Stimulated activated naive B cell treated with anti-CD40 and anti-IgM and Interleukin-4, amounts not matched to agents 10 μg/mL and 1 μg/mL and 100 μg/mL, for 72 hours (primary cell): Measurements from ENCODE around the gene ADCY6.

ENCODE experiments used
- ATAC-seq, 2 donors: fragments of 150-1000 bp; cut with Tn5 transposase; replicated peaks; 2 replicates each; pipeline ENCODE4 v1.10.0; 2021; ENCODE audit warnings: moderate library complexity in 1 of 2
- DNase-seq: peaks from one replicate; pipeline ENCODE4 v3.0.0; 2021
- H3K27ac Mint-ChIP-seq: one replicate; pipeline ENCODE4 v1.8.0; 2022; ENCODE audit warnings: mild to moderate bottlenecking, mixed read lengths
- H3K27me3 Mint-ChIP-seq, 2 donors: one replicate each; pipeline ENCODE4 v1.8.0; 2022; ENCODE audit warnings: mixed read lengths in 2 of 2
- H3K36me3 Mint-ChIP-seq, 2 donors: one replicate each; pipeline ENCODE4 v1.8.0; 2022; ENCODE audit warnings: mixed read lengths in 2 of 2, mild to moderate bottlenecking in 1 of 2
- H3K4me1 Mint-ChIP-seq, 2 donors: one replicate each; pipeline ENCODE4 v1.8.0; 2022; ENCODE audit warnings: mixed read lengths in 2 of 2, mild to moderate bottlenecking in 1 of 2
- H3K4me3 Mint-ChIP-seq, 2 donors: one replicate each; pipeline ENCODE4 v1.8.0; 2022; ENCODE audit warnings: mild to moderate bottlenecking in 2 of 2, mixed read lengths in 2 of 2, moderate library complexity in 1 of 2
- H3K9me3 Mint-ChIP-seq, 2 donors: one replicate each; pipeline ENCODE4 v1.8.0; 2022; ENCODE audit warnings: mixed read lengths in 2 of 2, mild to moderate bottlenecking in 1 of 2

ADCY6 gene

DNA sequence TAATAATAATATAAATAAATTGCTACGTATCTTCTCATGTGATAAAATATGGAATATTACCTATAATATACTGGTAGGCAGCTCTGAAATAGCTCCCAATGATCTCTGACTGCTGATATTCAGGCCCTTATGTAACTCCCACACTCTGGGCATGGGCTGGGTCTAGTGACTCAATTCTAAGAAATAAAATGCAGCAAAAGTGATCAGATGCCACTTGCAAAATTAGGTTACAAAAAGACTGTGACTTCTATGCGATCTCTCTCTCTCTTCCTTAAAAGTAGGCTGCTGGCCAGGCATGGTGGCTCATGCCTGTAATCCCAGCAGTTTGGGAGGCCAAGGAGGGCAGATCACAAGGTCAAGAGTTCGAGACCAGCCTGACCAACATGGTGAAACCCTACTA, 19.1 kb upstream of the ADCY6 start:
- no peak for DNase-seq
- H3K27me3 Mint-ChIP-seq: no peaks in the 10 kb centered on the region
- H3K36me3 Mint-ChIP-seq: no peaks in the 10 kb centered on the region
- no peak for ATAC-seq
- H3K4me3 Mint-ChIP-seq: no peak overlapping the region
- H3K27ac Mint-ChIP-seq: no peak overlapping the region
- H3K4me1 Mint-ChIP-seq: no peaks in the 10 kb centered on the region
- no peaks in the 10 kb centered on the region for H3K9me3 Mint-ChIP-seq

DNA sequence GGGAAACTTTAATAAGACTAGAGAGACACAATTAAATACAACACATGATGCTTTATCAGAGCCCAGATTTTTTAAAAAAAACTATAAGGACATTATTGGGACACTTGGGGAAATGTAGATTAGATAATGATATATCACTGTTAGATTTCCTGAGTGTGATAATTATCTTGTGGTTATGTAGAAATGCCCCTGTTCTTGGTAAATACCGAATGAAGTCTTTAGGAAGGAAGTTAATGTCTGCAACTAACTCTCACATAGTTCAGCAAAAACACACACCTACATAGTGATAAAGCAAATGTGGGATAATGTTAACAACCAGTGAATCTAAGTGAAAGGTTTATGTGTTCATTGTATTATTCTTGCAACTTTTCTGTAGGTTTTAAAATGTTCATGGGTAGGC, 14.8 kb upstream of the ADCY6 start:
- Mint-ChIP-seq H3K4me1 (no peaks in the 10 kb centered on the region), H3K4me3 (no peak overlapping the region), H3K27ac (no peak overlapping the region), H3K9me3 (no peaks in the 10 kb centered on the region), H3K27me3 (peaks cover 7 to 14% of the 10 kb centered on the region in 2 donors), H3K36me3 (no peaks in the 10 kb centered on the region)
- no peak for ATAC-seq
- DNase-seq: no peak

DNA sequence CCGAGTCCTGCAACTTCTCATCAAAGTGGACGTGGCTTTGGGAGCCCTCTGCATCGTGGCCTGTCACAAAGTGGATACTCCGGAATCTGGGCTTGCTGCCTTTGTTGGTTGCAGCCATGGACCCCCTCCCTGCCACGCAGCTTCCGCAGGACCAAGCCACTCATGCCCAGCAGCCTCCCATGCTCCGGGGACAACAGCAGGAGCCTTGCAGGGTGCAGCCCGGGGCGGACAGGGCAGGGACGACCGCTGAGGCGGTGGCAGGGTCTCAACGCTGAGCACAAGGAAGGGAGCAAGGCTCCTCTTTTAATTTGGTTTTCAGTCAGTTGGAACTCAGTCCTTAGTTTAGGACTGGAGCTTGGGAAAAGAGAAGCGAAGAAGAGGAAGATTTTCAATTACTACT, 12.1 kb upstream of the ADCY6 start:
- H3K9me3 Mint-ChIP-seq: no peaks in the 10 kb centered on the region
- DNase-seq (no peak), ATAC-seq (no peak)
- peaks cover under 1 to 3% of the 10 kb centered on the region in 2 donors for H3K4me1 Mint-ChIP-seq
- no peak overlapping the region for H3K27ac Mint-ChIP-seq
- no peak overlapping the region for H3K4me3 Mint-ChIP-seq
- H3K27me3 Mint-ChIP-seq: peaks cover 7 to 17% of the 10 kb centered on the region in 2 donors
- no peaks in the 10 kb centered on the region for H3K36me3 Mint-ChIP-seq

DNA sequence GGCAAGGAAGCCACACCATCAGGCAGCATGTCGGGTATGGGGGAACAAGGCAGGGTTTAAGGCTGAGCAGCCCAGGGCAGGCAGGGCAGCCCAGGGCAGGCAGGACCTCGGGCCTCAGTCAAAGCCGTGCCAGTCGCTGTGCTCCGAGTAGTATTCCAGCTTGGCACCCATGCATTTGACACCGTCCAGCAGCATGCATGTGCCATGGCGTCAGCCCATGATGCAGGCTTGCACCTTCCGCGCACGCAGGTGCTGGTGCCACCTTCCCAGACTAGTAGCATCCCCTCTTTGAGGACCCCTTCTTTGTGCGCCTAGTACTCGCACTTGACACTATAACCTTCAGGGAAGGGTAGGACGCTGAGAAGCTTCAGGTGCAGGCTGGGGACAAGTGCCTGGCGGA, 11.6 kb upstream of the ADCY6 start:
- ATAC-seq: no peak
- H3K4me3 Mint-ChIP-seq: no peak overlapping the region
- no peak overlapping the region for H3K27ac Mint-ChIP-seq
- H3K9me3 Mint-ChIP-seq: no peaks in the 10 kb centered on the region
- DNase-seq: no peak
- H3K4me1 Mint-ChIP-seq: peaks cover 4 to 7% of the 10 kb centered on the region in 2 donors
- H3K36me3 Mint-ChIP-seq: no peaks in the 10 kb centered on the region
- peaks cover 7 to 20% of the 10 kb centered on the region in 2 donors for H3K27me3 Mint-ChIP-seq

DNA sequence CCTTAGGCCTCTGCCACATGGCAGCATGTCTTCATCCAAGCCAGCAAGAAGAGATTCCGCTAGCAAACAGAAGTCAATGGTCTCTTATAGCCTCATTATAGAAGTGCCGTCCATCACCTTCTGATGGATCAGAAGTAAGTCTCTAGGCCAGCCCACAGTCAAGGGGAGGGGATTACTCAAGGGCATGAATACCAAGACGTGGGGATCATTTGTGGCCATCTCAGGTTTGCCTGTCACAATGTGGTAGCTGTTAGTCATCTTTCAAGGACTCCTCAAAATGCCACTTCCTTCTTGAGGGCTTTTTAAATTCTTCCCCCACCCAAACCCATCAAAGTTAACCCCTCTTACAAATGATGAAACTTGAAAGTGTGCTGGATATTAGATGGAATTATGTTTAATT, 8.1 kb upstream of the ADCY6 start:
- peaks cover 7% of the 10 kb centered on the region in 2 donors for H3K4me1 Mint-ChIP-seq
- ATAC-seq: peak in 1 of 2 donors; percentile 49
- no peaks in the 10 kb centered on the region for H3K9me3 Mint-ChIP-seq
- DNase-seq: no peak
- no peak overlapping the region for H3K4me3 Mint-ChIP-seq
- no peak overlapping the region for H3K27ac Mint-ChIP-seq
- H3K27me3 Mint-ChIP-seq: peaks cover 14 to 26% of the 10 kb centered on the region in 2 donors
- H3K36me3 Mint-ChIP-seq: no peaks in the 10 kb centered on the region

DNA sequence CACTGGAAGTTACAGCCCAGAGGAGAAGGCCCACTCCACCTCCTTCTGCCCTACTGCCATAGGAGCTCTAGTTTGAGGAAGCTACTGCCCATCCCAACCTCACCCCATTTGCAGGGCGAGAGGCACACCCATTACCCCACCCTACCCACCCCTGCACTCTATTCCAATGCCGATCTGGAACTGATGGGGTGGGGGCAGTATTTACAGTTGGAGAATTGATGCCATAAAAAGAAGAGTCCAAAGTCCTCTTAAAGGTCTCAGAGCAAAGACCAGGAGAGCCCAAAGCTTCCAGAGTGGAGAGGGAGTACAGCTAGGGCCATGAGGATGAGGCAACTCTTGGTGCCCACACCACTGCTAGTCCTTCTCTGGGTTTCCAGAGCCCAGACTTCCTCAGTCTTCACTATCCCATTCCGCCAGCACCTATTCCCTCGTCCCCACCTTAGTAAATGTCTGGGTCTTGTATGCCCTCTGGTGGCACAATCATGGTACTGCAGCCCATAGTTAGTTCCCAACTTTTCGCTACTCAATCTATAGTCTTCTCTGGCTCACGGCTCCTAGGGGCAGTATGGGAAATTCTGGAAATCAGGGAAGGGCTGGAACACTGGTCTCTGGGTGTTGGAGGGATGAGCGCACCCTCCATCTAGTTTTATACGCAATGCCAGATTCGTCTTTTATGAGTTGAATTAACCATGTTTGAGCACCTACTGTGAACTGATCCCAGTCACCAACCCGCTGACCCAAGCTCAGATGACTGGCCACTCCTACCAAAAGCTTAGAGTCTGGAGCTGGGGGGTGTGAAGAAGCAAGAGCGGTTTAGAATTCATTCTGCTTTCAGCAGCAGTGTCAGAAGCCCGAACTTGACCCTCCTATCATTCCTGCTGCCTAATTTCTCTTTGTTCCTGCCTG, 6.9 kb upstream of the ADCY6 start:
- Mint-ChIP-seq H3K36me3 (no peaks in the 10 kb centered on the region), H3K27me3 (peaks cover 14 to 22% of the 10 kb centered on the region in 2 donors), H3K4me1 (peaks cover 7% of the 10 kb centered on the region in 2 donors), H3K9me3 (no peaks in the 10 kb centered on the region), H3K4me3 (no peak overlapping the region), H3K27ac (no peak overlapping the region)
- DNase-seq: no peak
- ATAC-seq: peak; percentile 68 to 69

DNA sequence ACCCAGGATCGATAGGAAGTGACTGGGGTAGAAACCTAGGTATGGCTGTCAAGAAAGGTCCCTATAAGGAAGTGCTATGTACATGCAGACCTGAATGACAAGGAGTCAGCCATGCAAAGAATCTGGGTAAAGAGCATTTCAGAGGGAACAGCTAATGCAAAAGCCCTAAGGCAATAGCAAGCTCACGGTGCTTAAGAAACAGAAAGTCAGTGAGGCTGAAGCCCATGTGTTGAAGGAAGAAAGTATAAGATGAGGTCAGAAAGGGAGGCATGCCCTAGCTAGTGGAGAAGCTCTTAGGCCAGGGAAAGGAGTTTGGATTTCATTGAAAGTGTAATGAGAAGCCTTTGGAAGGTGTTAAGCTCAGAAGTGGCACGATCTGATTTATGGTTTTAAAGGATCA, 6.0 kb upstream of the ADCY6 start:
- H3K4me3 Mint-ChIP-seq: no peak overlapping the region
- H3K4me1 Mint-ChIP-seq: peaks cover 7% of the 10 kb centered on the region in 2 donors
- no peaks in the 10 kb centered on the region for H3K36me3 Mint-ChIP-seq
- no peaks in the 10 kb centered on the region for H3K9me3 Mint-ChIP-seq
- ATAC-seq (peak in 1 of 2 donors; percentile 35), DNase-seq (no peak)
- peaks cover 15 to 18% of the 10 kb centered on the region in 2 donors for H3K27me3 Mint-ChIP-seq
- H3K27ac Mint-ChIP-seq: no peak overlapping the region

DNA sequence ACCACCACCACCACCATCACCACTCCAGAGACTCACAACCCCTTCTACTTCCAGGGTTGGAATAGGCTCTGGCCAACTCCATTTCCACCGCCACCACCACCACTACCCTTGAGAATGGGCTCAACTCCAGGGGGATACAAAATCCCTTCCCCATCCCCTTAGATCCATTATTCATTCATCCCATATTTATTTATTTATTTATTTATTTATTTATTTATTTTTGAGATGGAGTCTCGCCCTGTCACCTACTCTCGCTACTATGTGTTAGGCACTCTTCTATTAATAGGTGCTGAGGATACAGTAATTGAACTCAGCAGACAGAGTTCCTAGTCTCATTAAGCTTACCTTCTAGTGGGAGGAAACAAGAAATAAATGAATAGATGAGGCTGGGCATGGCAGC, 4.8 kb upstream of the ADCY6 start:
- Mint-ChIP-seq H3K4me1 (peaks cover 11 to 16% of the 10 kb centered on the region in 2 donors), H3K4me3 (no peak overlapping the region), H3K36me3 (no peaks in the 10 kb centered on the region), H3K27ac (no peak overlapping the region), H3K9me3 (no peaks in the 10 kb centered on the region), H3K27me3 (peaks cover 25 to 29% of the 10 kb centered on the region in 2 donors)
- no peak for ATAC-seq
- no peak for DNase-seq

DNA sequence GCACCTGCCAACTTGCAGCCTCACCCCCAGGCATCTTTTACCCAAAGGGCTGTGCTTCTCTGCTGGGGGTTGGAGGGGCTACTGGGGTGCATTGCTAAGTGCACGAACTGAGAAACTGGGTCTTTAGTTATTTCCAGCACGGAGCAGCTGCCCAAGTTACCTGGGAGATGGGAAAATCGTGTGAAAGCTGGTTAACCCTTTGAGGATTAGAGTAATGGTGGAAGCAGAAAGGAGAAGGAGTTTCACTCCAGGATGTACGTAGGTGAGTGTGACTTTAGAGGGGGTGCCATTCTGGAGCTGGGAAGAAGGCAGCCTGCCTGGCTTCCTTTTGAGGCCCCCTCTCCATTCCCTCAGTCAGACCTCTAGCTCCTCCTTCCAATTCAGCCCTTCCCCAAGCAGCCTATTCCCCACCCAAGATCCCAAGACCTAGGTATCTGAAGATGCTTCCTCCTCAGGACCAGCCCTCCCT, 1.0 kb upstream of the ADCY6 start:
- Mint-ChIP-seq H3K27ac (peak overlapping the region; percentile 31), H3K27me3 (peaks cover 48 to 50% of the 10 kb centered on the region in 2 donors), H3K9me3 (no peaks in the 10 kb centered on the region), H3K4me1 (peaks cover 7 to 14% of the 10 kb centered on the region in 2 donors), H3K36me3 (no peaks in the 10 kb centered on the region), H3K4me3 (peak overlapping the region; percentile 80)
- DNase-seq: no peak
- no peak for ATAC-seq

DNA sequence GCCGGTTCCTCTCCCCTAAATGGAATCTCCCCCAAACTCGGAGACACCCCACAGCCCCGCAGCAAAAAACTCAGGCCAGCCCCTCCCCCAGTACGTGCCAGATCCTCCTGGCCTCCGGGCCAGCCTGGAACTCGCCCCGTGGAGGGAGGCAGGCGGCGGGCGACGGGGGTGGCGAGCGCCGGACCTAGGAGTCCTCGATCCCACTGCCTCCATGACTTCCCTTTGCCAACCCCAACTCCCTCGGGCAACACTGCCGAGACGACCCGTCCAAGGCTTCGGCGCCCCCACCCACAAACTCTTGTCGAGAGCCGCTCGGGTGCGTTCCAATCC, 400 bp downstream of the ADCY6 start:
- H3K27ac Mint-ChIP-seq: peak overlapping the region; percentile 70
- H3K27me3 Mint-ChIP-seq: peaks cover 46 to 50% of the 10 kb centered on the region in 2 donors
- DNase-seq (no peak), ATAC-seq (peak; percentile 10 to 20)
- H3K36me3 Mint-ChIP-seq: no peaks in the 10 kb centered on the region
- peaks cover 7 to 14% of the 10 kb centered on the region in 2 donors for H3K4me1 Mint-ChIP-seq
- no peaks in the 10 kb centered on the region for H3K9me3 Mint-ChIP-seq
- H3K4me3 Mint-ChIP-seq: peak overlapping the region; percentile 80 to 85

DNA sequence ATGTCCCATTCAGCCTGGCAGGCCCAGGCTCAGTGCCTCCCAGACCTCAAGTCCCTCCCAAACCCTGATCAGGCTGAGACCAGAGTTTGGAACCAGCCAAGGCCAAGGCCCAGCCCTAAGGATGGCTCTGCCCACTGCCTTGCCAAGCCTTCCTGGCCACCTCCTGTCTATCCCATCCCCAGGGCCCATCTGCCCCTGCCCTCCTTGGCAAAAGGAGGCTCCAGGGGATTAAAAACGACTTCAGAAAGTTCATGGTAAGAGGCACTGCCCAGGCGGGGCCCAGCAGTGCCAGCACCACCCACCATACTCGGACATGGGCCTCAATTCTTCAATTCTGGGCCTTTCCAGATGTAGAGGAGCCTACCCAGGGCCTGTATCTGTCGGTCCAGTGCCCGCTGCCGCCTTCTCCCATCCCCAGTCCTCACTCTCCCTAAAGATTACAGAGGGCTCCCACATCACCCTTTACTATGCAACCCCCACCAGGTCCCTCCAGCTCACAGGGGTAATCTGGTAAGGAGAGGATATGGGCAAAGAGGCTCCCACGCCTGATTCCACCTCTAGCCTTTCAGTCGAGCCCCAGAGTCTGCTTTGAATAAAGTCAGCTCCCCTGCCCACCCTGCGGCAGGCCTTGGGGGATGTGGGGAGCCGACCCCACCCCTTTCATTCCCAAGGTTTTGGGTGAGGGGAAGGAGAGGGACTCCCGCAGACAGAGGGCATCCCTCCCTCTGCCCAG, 932 bp downstream of the ADCY6 start:
- DNase-seq: no peak
- ATAC-seq: peak in 1 of 2 donors; percentile 20
- peaks cover 7 to 14% of the 10 kb centered on the region in 2 donors for H3K4me1 Mint-ChIP-seq
- H3K36me3 Mint-ChIP-seq: no peaks in the 10 kb centered on the region
- peak overlapping the region; percentile 80 to 85 for H3K4me3 Mint-ChIP-seq
- H3K9me3 Mint-ChIP-seq: no peaks in the 10 kb centered on the region
- peaks cover 46 to 50% of the 10 kb centered on the region in 2 donors for H3K27me3 Mint-ChIP-seq
- H3K27ac Mint-ChIP-seq: no peak overlapping the region

DNA sequence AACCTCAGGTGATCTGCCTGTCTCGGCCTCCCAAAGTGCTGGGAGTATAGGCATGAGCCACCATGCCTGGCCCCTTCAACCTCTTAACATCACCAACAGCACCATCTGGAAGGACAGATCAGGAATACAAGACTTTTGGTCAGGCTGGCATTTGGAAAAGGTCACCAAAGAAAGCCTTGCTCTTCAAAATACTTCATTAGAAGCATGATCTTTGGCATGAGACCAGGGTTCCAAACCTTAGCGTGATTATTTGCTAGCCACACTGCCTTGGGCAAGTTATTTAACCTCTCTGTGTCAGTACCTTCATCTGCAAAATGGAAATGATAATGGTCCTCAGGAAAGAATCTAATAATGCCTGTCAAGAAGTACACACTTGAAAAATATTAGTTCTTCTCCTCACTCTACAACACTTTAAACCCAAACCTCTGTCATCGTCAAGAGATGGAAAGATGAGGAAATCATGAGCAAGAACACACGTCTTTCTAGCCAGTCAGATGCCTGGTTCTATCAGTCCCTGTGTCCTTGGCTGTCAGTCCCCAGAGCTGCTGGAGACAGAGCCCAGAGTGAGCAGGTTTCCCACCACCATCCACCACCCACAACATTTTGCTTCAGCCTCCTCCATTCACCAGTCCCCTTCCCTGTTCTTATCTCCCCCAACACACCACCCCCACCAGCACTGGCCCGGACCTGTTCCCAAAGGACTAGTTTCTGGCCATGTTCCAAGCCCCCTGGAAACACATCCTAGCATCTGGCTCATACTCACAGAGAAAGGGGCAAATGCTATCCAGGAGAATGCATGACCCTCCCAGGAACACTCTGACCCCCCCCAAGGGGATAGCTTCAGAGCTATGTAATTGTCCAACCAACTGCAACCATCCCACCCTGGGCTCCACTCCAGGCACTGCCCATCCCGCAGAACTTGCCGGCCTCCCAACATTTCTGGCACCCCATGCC, 2.0 kb downstream of the ADCY6 start:
- Mint-ChIP-seq H3K36me3 (no peaks in the 10 kb centered on the region), H3K27ac (no peak overlapping the region), H3K4me1 (peaks cover 7 to 14% of the 10 kb centered on the region in 2 donors), H3K27me3 (peaks cover 46 to 50% of the 10 kb centered on the region in 2 donors), H3K9me3 (no peaks in the 10 kb centered on the region), H3K4me3 (no peak overlapping the region)
- DNase-seq: no peak
- no peak for ATAC-seq

DNA sequence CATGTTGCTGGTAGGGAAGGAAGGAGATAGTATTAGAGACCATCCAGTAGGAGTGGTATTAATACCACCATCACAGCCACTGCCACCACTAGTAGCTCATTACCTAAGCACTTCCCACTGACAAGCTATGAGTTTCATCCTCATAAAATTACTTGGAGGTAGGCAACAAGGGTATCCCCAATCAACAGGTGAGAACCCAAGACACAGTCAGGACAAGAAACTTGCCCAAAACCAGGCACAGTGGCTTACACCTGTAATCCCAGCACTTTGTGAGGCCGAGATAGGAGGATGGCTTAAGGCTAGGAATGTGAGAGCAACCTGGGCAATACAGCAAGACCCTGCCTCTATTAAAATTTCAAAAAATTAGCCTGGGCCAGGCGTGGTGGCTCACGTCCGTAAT, 5.5 kb downstream of the ADCY6 start:
- Mint-ChIP-seq H3K36me3 (no peaks in the 10 kb centered on the region), H3K27me3 (peaks cover 26 to 28% of the 10 kb centered on the region in 2 donors), H3K9me3 (no peaks in the 10 kb centered on the region), H3K4me3 (no peak overlapping the region), H3K4me1 (peaks cover 5 to 13% of the 10 kb centered on the region in 2 donors), H3K27ac (no peak overlapping the region)
- ATAC-seq: no peak
- no peak for DNase-seq
